GM18519 (cell line): ENCODE measurements around the gene CBX5.
"Not testable (repeated sequence)": the region's sequence is repeated elsewhere in the genome, so short reads cannot be mapped to it uniquely, and the experiment has no call there.

Source experiments
- ATAC-seq: cut with Tn5 transposase; IDR thresholded peaks from one replicate; pipeline ENCODE4 v1.9.1; 2021; ENCODE audit warnings: mild to moderate bottlenecking, moderate library complexity; ENCODE audit not compliant: unreplicated experiment, low FRiP score

CBX5 gene

GRCh38 chr12:54204316-54204715 lies 75.6 kb downstream of the CBX5 start:
- ATAC-seq, result no peak

- no peak for ATAC-seq
Measured at GRCh38 chr12:54201001-54201794, 78.7 kb downstream of the CBX5 start.

- ATAC-seq, result no peak
Measured at GRCh38 chr12:54200412-54200811, 79.5 kb downstream of the CBX5 start.

- ATAC-seq, result no peak
Measured at GRCh38 chr12:54199917-54200316, 80.0 kb downstream of the CBX5 start.

GRCh38 chr12:54199034-54199433 lies 80.9 kb downstream of the CBX5 start:
- ATAC-seq, result no peak

- ATAC-seq, result no peak
Measured at GRCh38 chr12:54197431-54197909, 82.5 kb downstream of the CBX5 start.

- ATAC-seq, result no peak
Measured at GRCh38 chr12:54197010-54197409, 82.9 kb downstream of the CBX5 start.

GRCh38 chr12:54196396-54196795 lies 83.5 kb downstream of the CBX5 start:
- ATAC-seq, result no peak

- no peak for ATAC-seq
Measured at GRCh38 chr12:54195737-54196347, 84.1 kb downstream of the CBX5 start.

- ATAC-seq, result no peak
Measured at GRCh38 chr12:54195080-54195736, 84.7 kb downstream of the CBX5 start.

GRCh38 chr12:54194611-54195010 lies 85.3 kb downstream of the CBX5 start:
- not testable (repeated sequence) for ATAC-seq

- no peak for ATAC-seq
Measured at GRCh38 chr12:54193434-54193833, 86.5 kb downstream of the CBX5 start.

- no peak for ATAC-seq
Measured at GRCh38 chr12:54191550-54192022, 88.3 kb downstream of the CBX5 start.

- no peak for ATAC-seq
Measured at GRCh38 chr12:54191126-54191525, 88.8 kb downstream of the CBX5 start.

GRCh38 chr12:54189198-54189539 lies 90.8 kb downstream of the CBX5 start:
- ATAC-seq, result peak; percentile 14

- ATAC-seq, result no peak
Measured at GRCh38 chr12:54187075-54187474, 92.8 kb downstream of the CBX5 start.

- no peak for ATAC-seq
Measured at GRCh38 chr12:54185919-54186318, 94.0 kb downstream of the CBX5 start.

GRCh38 chr12:54185297-54185696 lies 94.6 kb downstream of the CBX5 start:
- not testable (repeated sequence) for ATAC-seq

GRCh38 chr12:54184024-54184805 lies 95.7 kb downstream of the CBX5 start:
- ATAC-seq, result no peak

- ATAC-seq, result no peak
Measured at GRCh38 chr12:54182981-54183380, 96.9 kb downstream of the CBX5 start.

- no peak for ATAC-seq
Measured at GRCh38 chr12:54182086-54182485, 97.8 kb downstream of the CBX5 start.
